ENCODE results near the gene GBX1. TPM values are rescaled to one million over a fixed set of nuclear protein-coding genes. Genes with fewer than 3 reads are reported as not detected.

The GBX1 gene
- total and polyA plus RNA-seq, 2 of the 4 experiments (the other 2 are of a cell fraction) = not detected

DNA sequence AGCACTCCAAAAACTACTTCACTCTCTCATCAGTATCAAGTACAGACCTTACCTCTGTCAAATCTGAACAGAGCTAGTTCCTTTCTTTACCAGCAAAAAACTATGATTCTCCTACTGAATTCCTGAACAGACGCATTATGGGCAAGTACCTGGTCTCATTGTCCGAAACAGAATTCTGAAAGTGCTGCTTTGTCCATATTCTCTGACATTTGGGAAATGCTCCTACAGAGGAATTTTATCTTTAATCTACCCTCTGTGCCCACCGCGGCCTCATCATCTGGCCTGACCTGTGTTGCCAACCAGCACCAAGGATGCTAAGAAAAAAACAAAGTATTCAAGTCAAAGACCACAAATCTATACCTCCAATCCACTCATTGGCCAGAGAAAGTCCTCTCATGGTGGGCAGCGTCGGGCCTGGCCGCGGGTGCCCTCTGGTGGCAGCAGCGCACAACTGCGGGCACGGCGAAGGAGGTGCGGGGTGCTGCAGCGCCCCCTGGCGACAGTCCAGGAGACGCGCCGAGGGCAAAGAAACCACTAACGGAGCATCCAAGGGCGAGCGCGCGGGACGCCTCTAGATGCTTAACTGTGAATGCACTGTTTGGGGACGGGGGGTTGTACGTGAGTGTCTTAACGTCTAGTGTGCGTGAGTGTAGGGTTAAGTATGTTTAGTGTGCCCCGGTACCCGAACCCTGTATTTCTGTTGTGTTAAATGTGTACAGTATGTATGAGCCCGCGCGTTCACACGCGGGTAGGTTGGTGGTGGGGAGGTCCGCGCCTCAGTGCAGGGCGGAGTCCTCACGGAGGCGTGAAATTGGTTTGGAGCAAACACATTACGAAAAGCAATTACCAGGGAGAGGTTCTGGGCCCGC is 5.0 kb upstream of the GBX1 start (continued):
- TF ChIP-seq, protein P1, sequence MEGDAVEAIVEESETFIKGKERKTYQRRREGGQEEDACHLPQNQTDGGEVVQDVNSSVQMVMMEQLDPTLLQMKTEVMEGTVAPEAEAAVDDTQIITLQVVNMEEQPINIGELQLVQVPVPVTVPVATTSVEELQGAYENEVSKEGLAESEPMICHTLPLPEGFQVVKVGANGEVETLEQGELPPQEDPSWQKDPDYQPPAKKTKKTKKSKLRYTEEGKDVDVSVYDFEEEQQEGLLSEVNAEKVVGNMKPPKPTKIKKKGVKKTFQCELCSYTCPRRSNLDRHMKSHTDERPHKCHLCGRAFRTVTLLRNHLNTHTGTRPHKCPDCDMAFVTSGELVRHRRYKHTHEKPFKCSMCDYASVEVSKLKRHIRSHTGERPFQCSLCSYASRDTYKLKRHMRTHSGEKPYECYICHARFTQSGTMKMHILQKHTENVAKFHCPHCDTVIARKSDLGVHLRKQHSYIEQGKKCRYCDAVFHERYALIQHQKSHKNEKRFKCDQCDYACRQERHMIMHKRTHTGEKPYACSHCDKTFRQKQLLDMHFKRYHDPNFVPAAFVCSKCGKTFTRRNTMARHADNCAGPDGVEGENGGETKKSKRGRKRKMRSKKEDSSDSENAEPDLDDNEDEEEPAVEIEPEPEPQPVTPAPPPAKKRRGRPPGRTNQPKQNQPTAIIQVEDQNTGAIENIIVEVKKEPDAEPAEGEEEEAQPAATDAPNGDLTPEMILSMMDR (conservative IDR thresholded peaks at IDR 0.05; ENCODE audit: low read depth, low read length) = peak; percentile 100
- TF ChIP-seq MAFK (IDR thresholded peaks at IDR 0.05; ENCODE audit: low read depth, low read length) = no peak
- no peak for TF ChIP-seq RCOR1 (IDR thresholded peaks at IDR 0.05; ENCODE audit: insufficient replicate concordance, low read length)
- no peak for TF ChIP-seq CHD1 (IDR thresholded peaks at IDR 0.05; ENCODE audit: low read depth, low read length)
